Sigmoid colon (tissue), 7 donors: ENCODE data around the gene AP5Z1. TPM values are rescaled to one million over a fixed set of nuclear protein-coding genes. Genes with fewer than 3 reads are reported as not detected.

ENCODE experiments used
- DNase-seq: peaks from one replicate; pipeline ENCODE4 v3.0.0-alpha.2; 2019
- H3K27ac ChIP-seq, 4 donors: fragments of 200-600 bp; sonication (generic); one replicate each; pipeline ENCODE4 v1.5.1; 2016 to 2019; ENCODE audit warnings: mild to moderate bottlenecking in 1 of 4
- H3K27me3 ChIP-seq, 3 donors: fragments of 200-600 bp; sonication (generic); one replicate each; pipeline ENCODE4 v1.5.1; 2019; ENCODE audit warnings: mild to moderate bottlenecking in 1 of 3
- H3K36me3 ChIP-seq, 4 donors: fragments of 200-600 bp; sonication (generic); one replicate each; pipeline ENCODE4 v1.5.1; 2016 to 2019
- H3K4me1 ChIP-seq, 4 donors: fragments of 200-600 bp; sonication (generic); one replicate each; pipeline ENCODE4 v1.5.1; 2017 to 2019
- H3K4me3 ChIP-seq, 4 donors: fragments of 200-600 bp; sonication (generic); one replicate each; pipeline ENCODE4 v1.5.1; 2017 to 2019; ENCODE audit warnings: mild to moderate bottlenecking in 2 of 4, moderate library complexity in 1 of 4
- H3K9me3 ChIP-seq, 4 donors: fragments of 200-600 bp in 3 of 4; sonication (generic) in 3 of 4; one replicate each; pipeline versions ENCODE4 v1.5.1 to v1.6.1; 2013 to 2019
- CTCF ChIP-seq, 4 experiments: fragments of 450-650 bp in 3 of 4; fragments of 200-600 bp in 1 of 4; IDR thresholded peaks; one replicate each; pipeline ENCODE4 v1.5.1; 2016 to 2019; ENCODE audit warnings: antibody characterized with exemption in 4 of 4, mild to moderate bottlenecking in 3 of 4, moderate library complexity in 2 of 4
- EP300 ChIP-seq, 4 donors: sonication (generic); formaldehyde crosslinking; IDR thresholded peaks; one replicate each; pipeline ENCODE4 v1.6.1; 2017; ENCODE audit warnings: antibody characterized with exemption in 4 of 4
- POLR2A ChIP-seq, 2 donors: fragments of 450-650 bp; IDR thresholded peaks; one replicate each; pipeline ENCODE4 v1.6.1; 2016; ENCODE audit warnings: antibody characterized with exemption in 2 of 2, mild to moderate bottlenecking in 2 of 2, moderate library complexity in 2 of 2
- POLR2AphosphoS5 ChIP-seq, 4 donors: sonication (generic); formaldehyde crosslinking; IDR thresholded peaks; one replicate each; pipeline ENCODE4 v1.6.1; 2017; ENCODE audit warnings: antibody characterized with exemption in 4 of 4
- WGBS, 2 donors: extraction: QIAGEN DNeasy Blood & Tissue Kit; methylation state at CpG; one replicate each; pipeline ENCODE4 v1.1.7; 2013; 5-methylcytosine and 5-hydroxymethylcytosine counted together
- intact Hi-C: fragments of 100-400 bp; cut with DNase I; formaldehyde crosslinking; loops from one replicate; pipeline ENCODE4 v1.15.1; 2023
- polyA plus RNA-seq, 3 donors: library from polyadenylated mRNA; stranded (reverse); fragments of 200-250 nt; gene quantifications; one replicate each; pipeline ENCODE4 v1.2.3, GENCODE V29; 2013
- small RNA-seq, 3 donors: library from RNA; depleted of rRNA; stranded (forward); fragments of <200 nt; gene quantifications; one replicate each; pipeline ENCODE3, GENCODE V24; 2016
- total RNA-seq, 4 donors: library from RNA; depleted of rRNA; stranded (reverse); fragments of >200 nt; gene quantifications; one replicate each; pipeline ENCODE4 v1.1.0, GENCODE V29; 2016
- donor health status: healthy with polysubstance abuse.
- donor health status: Bipolar disorder and iron deficiency.
- donor health status: healthy.

AP5Z1 gene
- total and polyA plus RNA-seq, 7 donors = 16.8 to 66.0 (median 20.3) TPM

GRCh38 chr7:4837041-4837802, 61.8 kb downstream of the AP5Z1 start:
- Histone ChIP-seq H3K27ac (no peak overlapping the region), H3K9me3 (no peaks in the 10 kb centered on the region), H3K4me3 (no peak overlapping the region), H3K36me3 (no peaks in the 10 kb centered on the region), H3K27me3 (no peaks in the 10 kb centered on the region), H3K4me1 (no peaks in the 10 kb centered on the region)
- DNase-seq = peak; percentile 52
- intact Hi-C loops = loop anchor here (10.0 kb wide), 1 partner anchor 248 kb away; no protein-coding TSS in a partner anchor
- TF ChIP-seq POLR2AphosphoS5 (IDR thresholded peaks at IDR 0.05) = no peak
- no peak for TF ChIP-seq POLR2A (IDR thresholded peaks at IDR 0.05)
- TF ChIP-seq CTCF (IDR thresholded peaks at IDR 0.05) = no peak
- no peak for TF ChIP-seq EP300 (IDR thresholded peaks at IDR 0.05)
- 59 to 72% methylated on average over 22 of the region's 22 CpGs for WGBS, 2 donors

GRCh38 chr7:4837803-4838625, 62.6 kb downstream of the AP5Z1 start:
- WGBS, 2 donors = 70 to 79% methylated on average over 30 of the region's 30 CpGs
- H3K9me3 ChIP-seq = no peaks in the 10 kb centered on the region
- DNase-seq = peak; percentile 46
- no peaks in the 10 kb centered on the region for H3K27me3 ChIP-seq
- intact Hi-C loops = loop anchor here (10.0 kb wide), 1 partner anchor 247 kb away; no protein-coding TSS in a partner anchor
- no peak for TF ChIP-seq CTCF (IDR thresholded peaks at IDR 0.05)
- no peak for TF ChIP-seq POLR2A (IDR thresholded peaks at IDR 0.05)
- no peak for TF ChIP-seq EP300 (IDR thresholded peaks at IDR 0.05)
- no peak for TF ChIP-seq POLR2AphosphoS5 (IDR thresholded peaks at IDR 0.05)
- H3K4me3 ChIP-seq = no peak overlapping the region
- H3K27ac ChIP-seq = no peak overlapping the region
- no peaks in the 10 kb centered on the region for H3K4me1 ChIP-seq
- H3K36me3 ChIP-seq = no peaks in the 10 kb centered on the region

GRCh38 chr7:4838626-4839334, 63.4 kb downstream of the AP5Z1 start:
- Histone ChIP-seq H3K36me3 (no peaks in the 10 kb centered on the region), H3K9me3 (no peaks in the 10 kb centered on the region), H3K27ac (no peak overlapping the region), H3K27me3 (no peaks in the 10 kb centered on the region), H3K4me1 (no peaks in the 10 kb centered on the region), H3K4me3 (no peak overlapping the region)
- WGBS, 2 donors = 90 to 95% methylated on average over 21 of the region's 21 CpGs
- DNase-seq = no peak
- intact Hi-C loops = loop anchor here (10.0 kb wide), 1 partner anchor 246 kb away; no protein-coding TSS in a partner anchor
- TF ChIP-seq EP300 (IDR thresholded peaks at IDR 0.05) (no peak), POLR2A (IDR thresholded peaks at IDR 0.05) (no peak)

- intact Hi-C loops = no loop called here
- Histone ChIP-seq H3K27me3 (no peaks in the 10 kb centered on the region), H3K27ac (no peak overlapping the region), H3K36me3 (no peaks in the 10 kb centered on the region), H3K4me1 (no peaks in the 10 kb centered on the region), H3K4me3 (no peak overlapping the region), H3K9me3 (no peaks in the 10 kb centered on the region)
- no peak for DNase-seq
- WGBS, 2 donors = 85 to 86% methylated on average over 16 of the region's 16 CpGs
- TF ChIP-seq POLR2AphosphoS5 (IDR thresholded peaks at IDR 0.05) (no peak), POLR2A (IDR thresholded peaks at IDR 0.05) (no peak), EP300 (IDR thresholded peaks at IDR 0.05) (no peak), CTCF (IDR thresholded peaks at IDR 0.05) (no peak)
Measured at GRCh38 chr7:4840079-4840501, 64.7 kb downstream of the AP5Z1 start.

Small RNA genes within 50 kb of the gene (small RNA-seq; reads per million reads assigned to genes)
- 0 reads per million in 3 donors for gene MIR4656
- gene RF00019 = 0 reads per million in 3 donors

Other genes starting within 250 kb of the AP5Z1 start
- gene FOXK1, start 93.3 kb upstream of the AP5Z1 start, total RNA-seq = 10 to 100 TPM; 15.8 to 47.1 (median 18.0) TPM
- 10 to 100 TPM in 1 of 3 donors, 1 to 10 TPM in 2; 1.8 to 18.1 (median 3.0) TPM for gene FOXK1, start 93.3 kb upstream of the AP5Z1 start, polyA plus RNA-seq
- 1 to 10 TPM in 1 of 4 donors, under 1 TPM in 2, not detected in 1; 0.27 to 1.1 (median 0.49) TPM for gene PAPOLB, start 86.4 kb downstream of the AP5Z1 start, total RNA-seq
- under 1 TPM in 1 of 3 donors, not detected in 2; 0.03 TPM for gene PAPOLB, start 86.4 kb downstream of the AP5Z1 start, polyA plus RNA-seq
- gene RADIL, start 108.1 kb downstream of the AP5Z1 start, total RNA-seq = 10 to 100 TPM in 1 of 4 donors, 1 to 10 TPM in 3; 5.6 to 10.8 (median 6.7) TPM
- 1 to 10 TPM; 1.2 to 2.3 (median 1.4) TPM for gene RADIL, start 108.1 kb downstream of the AP5Z1 start, polyA plus RNA-seq
- under 1 TPM in 1 of 4 donors, not detected in 3; 0.71 TPM for gene MMD2, start 183.6 kb downstream of the AP5Z1 start, total RNA-seq
- gene MMD2, start 183.6 kb downstream of the AP5Z1 start, polyA plus RNA-seq = under 1 TPM in 1 of 3 donors, not detected in 2; 0.13 TPM